GM12878 (cell line): ENCODE data around the gene NDRG2. TPM values are rescaled to one million over a fixed set of nuclear protein-coding genes. Genes with fewer than 3 reads are reported as not detected.

Source experiments
- ATAC-seq: fragments of 200-7000 bp; cut with Tn5 transposase; 3 replicates; pipeline ENCODE4 v1.9.1; 2020; ENCODE audit warnings: mild to moderate bottlenecking, moderate library complexity
- BruUV-seq: library from RNA; stranded (reverse); fragments of 400-500 nt; replicated peaks from 2 replicates; lab custom pipeline; 2021; lab: Mats Ljungman, UMichigan
- CTCF ChIA-PET: fragments of 300-600 bp; sonication (Branson Sonifier 250); formaldehyde crosslinking; extraction: SDS; loops from one replicate; lab custom pipeline; 2021; ENCODE audit warnings: inconsistent platforms; lab: Yijun Ruan, JAX
- POLR2A ChIA-PET: fragments of 350-600 bp; formaldehyde crosslinking; extraction: SDS; loops from one replicate; lab custom pipeline; 2021; ENCODE audit warnings: inconsistent platforms; lab: Charles Lee
- RAD21 ChIA-PET: fragments of 300-600 bp; sonication (Branson Sonifier 250); formaldehyde crosslinking; loops from one replicate; lab custom pipeline; 2023; ENCODE audit warnings: antibody characterized with exemption; ENCODE audit not compliant: unreplicated experiment; lab: Charles Lee
- SMC1A ChIA-PET: fragments of 300-600 bp; sonication (Branson Sonifier 250); formaldehyde crosslinking; loops from one replicate; lab custom pipeline; 2023; ENCODE audit not compliant: unreplicated experiment, uncharacterized antibody; lab: Charles Lee
- DNase-seq: peaks from one replicate; pipeline ENCODE4 v3.0.0-alpha.2; 2011; ENCODE audit warnings: low read depth, low spot score
- FAIRE-seq: peaks from 3 replicates; lab custom pipeline; 2011; peaks lifted over from hg19 to GRCh38; lab: Jason Lieb, UNC
- H2AFZ ChIP-seq: 2 replicates; pipeline ENCODE4 v1.6.0; 2011; ENCODE audit warnings: low read depth, low read length, control low read depth; ENCODE audit not compliant: control insufficient read depth
- H3K27ac ChIP-seq: 2 replicates; pipeline ENCODE4 v1.5.1; 2011; ENCODE audit warnings: control low read depth; ENCODE audit not compliant: control insufficient read depth, insufficient read depth
- H3K27me3 ChIP-seq, 2 experiments: replicated peaks in 1 of 2; 2 replicates each; pipeline versions ENCODE4 v1.6.0 to v1.6.1; 2011; ENCODE audit warnings: low read length in 1 of 2; ENCODE audit not compliant: control insufficient read depth in 2 of 2, insufficient read depth in 2 of 2
- H3K36me3 ChIP-seq, 2 experiments: 2 replicates each; pipeline ENCODE4 v1.5.1; 2011; ENCODE audit warnings: low read length in 1 of 2; ENCODE audit not compliant: control insufficient read depth in 2 of 2, insufficient read depth in 2 of 2
- H3K4me1 ChIP-seq: 2 replicates; pipeline ENCODE4 v1.6.1; 2011; ENCODE audit warnings: mild to moderate bottlenecking, low read length, moderate library complexity, mixed read lengths; ENCODE audit not compliant: control insufficient read depth, insufficient read depth
- H3K4me2 ChIP-seq: 2 replicates; pipeline ENCODE4 v1.6.0; 2011; ENCODE audit warnings: control low read depth; ENCODE audit not compliant: control insufficient read depth, insufficient read depth
- H3K4me3 ChIP-seq: fragments of 200-600 bp; sonication (generic); 2 replicates; pipeline ENCODE4 v1.5.1; 2016
- H3K79me2 ChIP-seq: 2 replicates; pipeline ENCODE4 v1.6.0; 2011; ENCODE audit warnings: low read length; ENCODE audit not compliant: control insufficient read depth, insufficient read depth
- H3K9ac ChIP-seq: 2 replicates; pipeline ENCODE4 v1.8.0; 2011; ENCODE audit warnings: low read length, control low read depth, mixed read lengths; ENCODE audit not compliant: control insufficient read depth, insufficient read depth
- H3K9me3 ChIP-seq: replicated peaks from 3 replicates; pipeline ENCODE4 v1.5.1; 2011; ENCODE audit warnings: mild to moderate bottlenecking, low read length; ENCODE audit not compliant: control insufficient read depth, insufficient read depth
- H4K20me1 ChIP-seq: 2 replicates; pipeline ENCODE4 v1.6.0; 2011; ENCODE audit not compliant: control insufficient read depth, insufficient read depth
- BCL11A ChIP-seq: IDR thresholded peaks from 2 replicates; pipeline ENCODE4 v1.6.1; 2011; ENCODE audit warnings: low read depth, low read length
- EGR1 ChIP-seq, 2 experiments: IDR thresholded peaks; 1 replicate in 1 of 2; 2 replicates in 1 of 2; pipeline ENCODE4 v1.6.1; 2011 to 2012; ENCODE audit warnings: low read depth in 2 of 2, low read length in 2 of 2, borderline replicate concordance in 1 of 2, mild to moderate bottlenecking in 1 of 2, moderate library complexity in 1 of 2
- EP300 ChIP-seq, 2 experiments: fragments of 150-350 bp in 1 of 2; IDR thresholded peaks; 2 replicates each; pipeline ENCODE4 v1.6.1; 2011 to 2012; ENCODE audit warnings: low read depth in 2 of 2, low read length in 2 of 2, borderline replicate concordance in 1 of 2, improper control_type of control experiment in 1 of 2, inconsistent platforms in 1 of 2; ENCODE audit not compliant: control insufficient read depth in 1 of 2
- MEF2B ChIP-seq: fragments of 450-650 bp; IDR thresholded peaks from 2 replicates; pipeline ENCODE4 v1.6.1; 2018; ENCODE audit warnings: mild to moderate bottlenecking, moderate library complexity; ENCODE audit not compliant: partially characterized antibody, poor library complexity, severe bottlenecking
- RAD21 ChIP-seq: IDR thresholded peaks from 2 replicates; pipeline ENCODE4 v1.6.1; 2011; ENCODE audit warnings: mild to moderate bottlenecking, low read depth, low read length, moderate library complexity; ENCODE audit not compliant: insufficient read depth
- REST ChIP-seq: IDR thresholded peaks from 2 replicates; pipeline ENCODE4 v1.6.1; 2012; ENCODE audit warnings: mild to moderate bottlenecking, low read depth, low read length
- SMAD1 ChIP-seq: fragments of 450-650 bp; IDR thresholded peaks from 2 replicates; pipeline ENCODE4 v1.6.1; 2018; ENCODE audit warnings: mild to moderate bottlenecking, low read depth; ENCODE audit not compliant: partially characterized antibody
- STAT1 ChIP-seq: fragments of 450-650 bp; conservative IDR thresholded peaks from 2 replicates; pipeline ENCODE4 v1.6.1; 2014; ENCODE audit warnings: antibody characterized with exemption, mild to moderate bottlenecking
- TARDBP ChIP-seq: IDR thresholded peaks from 2 replicates; pipeline ENCODE4 v1.6.1; 2016; ENCODE audit warnings: borderline replicate concordance
- WRNIP1 ChIP-seq: IDR thresholded peaks from 2 replicates; pipeline ENCODE4 v1.6.1; 2011; ENCODE audit warnings: low read depth, low read length, improper control_type of control experiment, borderline replicate concordance
- ZNF274 ChIP-seq: IDR thresholded peaks from one replicate; pipeline ENCODE4 v1.8.0; 2011; ENCODE audit not compliant: insufficient read length, insufficient read depth
- WGBS: methylation state at CpG from one replicate; pipeline ENCODE4 v1.1.6; 2016; ENCODE audit warnings: low lambda C conversion rate; ENCODE audit not compliant: insufficient replicate concordance, insufficient coverage; ENCODE audit errors: missing lambda C conversion rate; 5-methylcytosine and 5-hydroxymethylcytosine counted together
- in situ Hi-C: fragments of 300-500 bp; cut with MboI; formaldehyde crosslinking; loops from 9 replicates; pipeline ENCODE4 v1.14.3; 2018; ENCODE audit warnings: mixed read lengths
- intact Hi-C: fragments of 100-400 bp; cut with micrococcal nuclease; formaldehyde crosslinking; loops from one replicate; pipeline ENCODE4 v1.14.2; 2022; ENCODE audit not compliant: unreplicated experiment
- polyA plus RNA-seq, 11 experiments: library from polyadenylated mRNA; depleted of rRNA in 4 of 11; unstranded in 6 of 11; stranded (reverse) in 5 of 11; fragments of >200 nt; fragmentation: Nextera tagmentation in 4 of 11; fragmentation: Illumina TruSeq in 1 of 11; extraction: Ambion mirVana in 4 of 11; extraction: Trizol in 1 of 11; gene quantifications; 1 replicate in 1 of 11; 2 replicates in 10 of 11; pipeline versions ENCODE4 v1.2.1 to v1.2.3, GENCODE V29; 2011 to 2016; ENCODE audit warnings: inconsistent platforms in 2 of 11, missing spikeins in 2 of 11, low read depth in 1 of 11
- total RNA-seq, 4 experiments: library from RNA; depleted of rRNA in 3 of 4; stranded (reverse); fragments of >200 nt in 3 of 4; fragmentation: Illumina TruSeq in 1 of 4; extraction: Trizol in 1 of 4; gene quantifications; 2 replicates each; pipeline versions ENCODE4 v1.2.1 to v1.2.3, GENCODE V29; 2013 to 2021
- TF ChIP-seq, protein P1 (sequence below): fragments of 450-650 bp; IDR thresholded peaks from 2 replicates; pipeline ENCODE4 v1.6.1; 2017; ENCODE audit warnings: mild to moderate bottlenecking, moderate library complexity
- TF ChIP-seq, protein P2 (sequence below): IDR thresholded peaks from 2 replicates; pipeline ENCODE4 v1.6.1; 2012; ENCODE audit warnings: low read length, inconsistent platforms

NDRG2 gene
- total and polyA plus RNA-seq, 10 of the 15 experiments (the other 5 are each of a cell fraction or from before 2014, with no cell fraction given) = 0.15 to 0.49 TPM; not detected in 8

- no peak for TF ChIP-seq STAT1
- TF ChIP-seq, protein P1, sequence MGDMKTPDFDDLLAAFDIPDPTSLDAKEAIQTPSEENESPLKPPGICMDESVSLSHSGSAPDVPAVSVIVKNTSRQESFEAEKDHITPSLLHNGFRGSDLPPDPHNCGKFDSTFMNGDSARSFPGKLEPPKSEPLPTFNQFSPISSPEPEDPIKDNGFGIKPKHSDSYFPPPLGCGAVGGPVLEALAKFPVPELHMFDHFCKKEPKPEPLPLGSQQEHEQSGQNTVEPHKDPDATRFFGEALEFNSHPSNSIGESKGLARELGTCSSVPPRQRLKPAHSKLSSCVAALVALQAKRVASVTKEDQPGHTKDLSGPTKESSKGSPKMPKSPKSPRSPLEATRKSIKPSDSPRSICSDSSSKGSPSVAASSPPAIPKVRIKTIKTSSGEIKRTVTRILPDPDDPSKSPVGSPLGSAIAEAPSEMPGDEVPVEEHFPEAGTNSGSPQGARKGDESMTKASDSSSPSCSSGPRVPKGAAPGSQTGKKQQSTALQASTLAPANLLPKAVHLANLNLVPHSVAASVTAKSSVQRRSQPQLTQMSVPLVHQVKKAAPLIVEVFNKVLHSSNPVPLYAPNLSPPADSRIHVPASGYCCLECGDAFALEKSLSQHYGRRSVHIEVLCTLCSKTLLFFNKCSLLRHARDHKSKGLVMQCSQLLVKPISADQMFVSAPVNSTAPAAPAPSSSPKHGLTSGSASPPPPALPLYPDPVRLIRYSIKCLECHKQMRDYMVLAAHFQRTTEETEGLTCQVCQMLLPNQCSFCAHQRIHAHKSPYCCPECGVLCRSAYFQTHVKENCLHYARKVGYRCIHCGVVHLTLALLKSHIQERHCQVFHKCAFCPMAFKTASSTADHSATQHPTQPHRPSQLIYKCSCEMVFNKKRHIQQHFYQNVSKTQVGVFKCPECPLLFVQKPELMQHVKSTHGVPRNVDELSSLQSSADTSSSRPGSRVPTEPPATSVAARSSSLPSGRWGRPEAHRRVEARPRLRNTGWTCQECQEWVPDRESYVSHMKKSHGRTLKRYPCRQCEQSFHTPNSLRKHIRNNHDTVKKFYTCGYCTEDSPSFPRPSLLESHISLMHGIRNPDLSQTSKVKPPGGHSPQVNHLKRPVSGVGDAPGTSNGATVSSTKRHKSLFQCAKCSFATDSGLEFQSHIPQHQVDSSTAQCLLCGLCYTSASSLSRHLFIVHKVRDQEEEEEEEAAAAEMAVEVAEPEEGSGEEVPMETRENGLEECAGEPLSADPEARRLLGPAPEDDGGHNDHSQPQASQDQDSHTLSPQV = no peak
- TF ChIP-seq MEF2B = no peak
- TF ChIP-seq TARDBP = no peak
- no peak for TF ChIP-seq WRNIP1
- no peak for TF ChIP-seq RAD21
These were observed 36.0 kb downstream of the NDRG2 start (continued) for GRCh38 chr14:20988717-20989470.

DNA sequence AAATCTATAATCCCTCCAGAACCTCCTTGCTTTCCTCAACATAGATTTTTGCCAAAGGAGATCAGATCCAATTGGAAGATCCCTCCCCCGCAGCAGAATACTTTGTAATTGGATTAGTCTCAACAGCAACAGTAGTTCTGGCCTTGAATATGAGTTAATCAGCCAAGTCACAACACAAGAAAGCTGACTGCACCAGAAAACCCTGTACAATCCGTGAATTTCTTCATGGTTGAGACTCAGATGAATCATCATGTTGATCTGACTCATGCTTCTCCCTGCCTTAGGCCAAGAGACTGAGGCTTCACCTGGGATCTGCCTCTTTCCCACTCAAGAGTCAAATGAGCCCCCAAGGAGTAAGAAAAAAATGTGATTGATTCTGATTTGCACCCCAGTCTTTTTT is 38.0 kb downstream of the NDRG2 start:
- BruUV-seq = no TSS peak
- ATAC-seq = no peak
- CTCF ChIA-PET = no interaction called here
- TF ChIP-seq EGR1 (IDR thresholded peaks at IDR 0.05; ENCODE audit: borderline replicate concordance in 1 of 2, low read depth in 2 of 2, low read length in 2 of 2) (no peak), ZNF274 (no peak), MEF2B (no peak), BCL11A (no peak), SMAD1 (no peak), EP300 (IDR thresholded peaks at IDR 0.05; ENCODE audit: borderline replicate concordance in 1 of 2, control insufficient read depth in 1 of 2, low read depth in 2 of 2, low read length in 2 of 2) (no peak), REST (no peak)
- TF ChIP-seq, protein P2, sequence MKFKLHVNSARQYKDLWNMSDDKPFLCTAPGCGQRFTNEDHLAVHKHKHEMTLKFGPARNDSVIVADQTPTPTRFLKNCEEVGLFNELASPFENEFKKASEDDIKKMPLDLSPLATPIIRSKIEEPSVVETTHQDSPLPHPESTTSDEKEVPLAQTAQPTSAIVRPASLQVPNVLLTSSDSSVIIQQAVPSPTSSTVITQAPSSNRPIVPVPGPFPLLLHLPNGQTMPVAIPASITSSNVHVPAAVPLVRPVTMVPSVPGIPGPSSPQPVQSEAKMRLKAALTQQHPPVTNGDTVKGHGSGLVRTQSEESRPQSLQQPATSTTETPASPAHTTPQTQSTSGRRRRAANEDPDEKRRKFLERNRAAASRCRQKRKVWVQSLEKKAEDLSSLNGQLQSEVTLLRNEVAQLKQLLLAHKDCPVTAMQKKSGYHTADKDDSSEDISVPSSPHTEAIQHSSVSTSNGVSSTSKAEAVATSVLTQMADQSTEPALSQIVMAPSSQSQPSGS = no peak

More for the DNA sequence above, 38.0 kb downstream of the NDRG2 start:
- no peak overlapping the region for H2AFZ ChIP-seq
- H3K27ac ChIP-seq = no peak overlapping the region
- DNase-seq (no peak), FAIRE-seq (no peak)
- in situ Hi-C loops = no loop called here
- no peaks in the 10 kb centered on the region for H3K36me3 ChIP-seq
- H3K9ac ChIP-seq = no peak overlapping the region
- intact Hi-C loops = no loop called here
- ChIA-PET RAD21 (no interaction called here), SMC1A (no interaction called here), POLR2A (no interaction called here)
- H3K4me3 ChIP-seq = no peak overlapping the region
- no peaks in the 10 kb centered on the region for H3K27me3 ChIP-seq
- H3K79me2 ChIP-seq = peaks cover 16% of the 10 kb centered on the region
- H3K4me2 ChIP-seq = no peak overlapping the region
- no peaks in the 10 kb centered on the region for H4K20me1 ChIP-seq
- H3K9me3 ChIP-seq = no peaks in the 10 kb centered on the region
- H3K4me1 ChIP-seq = peaks cover 5% of the 10 kb centered on the region
- WGBS = 0% methylated on average over 2 of the region's 2 CpGs
